K562 (cell line): ENCODE data around the gene LILRA5. TPM values are rescaled to one million over a fixed set of nuclear protein-coding genes. Genes with fewer than 3 reads are reported as not detected.

Source experiments
- ATAC-seq: fragments of 200-7000 bp; cut with Tn5 transposase; 3 replicates; pipeline ENCODE4 v1.9.1; 2020; ENCODE audit warnings: moderate library complexity
- BruUV-seq: library from RNA; stranded (reverse); fragments of 400-500 nt; replicated peaks from 2 replicates; lab custom pipeline; 2021; lab: Mats Ljungman, UMichigan
- CTCF ChIA-PET: fragments of 300-600 bp; formaldehyde crosslinking; extraction: SDS; loops from one replicate; lab custom pipeline; 2021; ENCODE audit warnings: low intra/inter-chr PET ratio; lab: Yijun Ruan, JAX
- POLR2A ChIA-PET: fragments of 300-600, 350-650 bp; sonication (Branson Sonifier 250); formaldehyde crosslinking; extraction: SDS; loops from one replicate; lab custom pipeline; 2021; ENCODE audit warnings: antibody characterized with exemption, inconsistent platforms; lab: Yijun Ruan, JAX
- DNase-seq, 4 experiments: peaks; one replicate each; pipeline versions ENCODE4 v3.0.0 to v3.0.0-alpha.2; 2011 to 2018; ENCODE audit warnings: low spot score in 3 of 4, mixed read lengths in 3 of 4; ENCODE audit errors: extremely low read depth in 1 of 4
- FAIRE-seq: peaks from 2 replicates; lab custom pipeline; 2011; peaks lifted over from hg19 to GRCh38; lab: Jason Lieb, UNC
- H2AFZ ChIP-seq: 2 replicates; pipeline ENCODE4 v1.6.0; 2011; ENCODE audit warnings: low read depth, low read length, control low read depth, inconsistent platforms
- H3K27ac ChIP-seq: fragments of 200-600 bp; 3 replicates; pipeline ENCODE4 v1.8.0; 2011; ENCODE audit warnings: low read depth, mild to moderate bottlenecking, control low read depth, inconsistent platforms, low read length, moderate library complexity, mixed read lengths; ENCODE audit errors: extremely low read depth
- H3K27me3 ChIP-seq, 2 experiments: fragments of 300-600 bp in 1 of 2; 2 replicates in 1 of 2; 3 replicates in 1 of 2; pipeline versions ENCODE4 v1.6.0 to v1.8.0; 2011; ENCODE audit warnings: inconsistent platforms in 2 of 2, low read length in 2 of 2, mild to moderate bottlenecking in 1 of 2, mixed read lengths in 1 of 2, moderate library complexity in 1 of 2; ENCODE audit not compliant: control insufficient read depth in 2 of 2, insufficient read depth in 2 of 2
- H3K36me3 ChIP-seq: fragments of 300-600 bp; 3 replicates; pipeline ENCODE4 v1.8.0; 2011; ENCODE audit warnings: mild to moderate bottlenecking, low read length, inconsistent platforms; ENCODE audit not compliant: control insufficient read depth, insufficient read depth
- H3K4me1 ChIP-seq, 2 experiments: fragments of 200-600 bp in 1 of 2; replicated peaks in 1 of 2; 2 replicates in 1 of 2; 3 replicates in 1 of 2; pipeline versions ENCODE4 v1.5.1 to v1.8.0; 2011; ENCODE audit warnings: inconsistent platforms in 2 of 2, low read length in 2 of 2, mild to moderate bottlenecking in 1 of 2, mixed read lengths in 1 of 2, moderate library complexity in 1 of 2; ENCODE audit not compliant: control insufficient read depth in 2 of 2, insufficient read depth in 2 of 2
- H3K4me2 ChIP-seq: 2 replicates; pipeline ENCODE4 v1.6.1; 2011; ENCODE audit warnings: low read length, control low read depth, inconsistent platforms, mixed read lengths; ENCODE audit not compliant: insufficient read depth
- H3K4me3 ChIP-seq: fragments of 200-600 bp; sonication (generic), shearing (Covaris generic); 2 replicates; pipeline ENCODE4 v1.5.1; 2016; ENCODE audit warnings: control low read depth, inconsistent platforms
- H3K79me2 ChIP-seq: fragments of 200-600 bp; 3 replicates; pipeline ENCODE4 v1.8.0; 2011; ENCODE audit warnings: low read length, inconsistent platforms; ENCODE audit not compliant: control insufficient read depth, insufficient read depth
- H3K9ac ChIP-seq, 2 experiments: 2 replicates each; pipeline versions ENCODE4 v1.6.0 to v1.6.1; 2011; ENCODE audit warnings: low read depth in 2 of 2, low read length in 2 of 2, control low read depth in 1 of 2, inconsistent platforms in 1 of 2, mild to moderate bottlenecking in 1 of 2, mixed read lengths in 1 of 2; ENCODE audit not compliant: insufficient read depth in 1 of 2
- H3K9me1 ChIP-seq: one replicate; pipeline ENCODE4 v1.6.0; 2011; ENCODE audit warnings: inconsistent platforms, mild to moderate bottlenecking, low read length, moderate library complexity; ENCODE audit not compliant: control insufficient read depth, insufficient read depth
- H3K9me3 ChIP-seq: replicated peaks from 2 replicates; pipeline ENCODE4 v1.5.1; 2011; ENCODE audit warnings: low read depth, low read length, inconsistent platforms; ENCODE audit not compliant: control insufficient read depth, insufficient read depth
- H4K20me1 ChIP-seq: replicated peaks from 2 replicates; pipeline ENCODE4 v1.6.1; 2011; ENCODE audit warnings: low read length, inconsistent platforms, mixed read lengths; ENCODE audit not compliant: control insufficient read depth, insufficient read depth
- CREB3L1 ChIP-seq: fragments of 450-650 bp; IDR thresholded peaks from 2 replicates; pipeline ENCODE4 v1.6.1; 2014; ENCODE audit warnings: low read depth, mild to moderate bottlenecking, moderate library complexity, borderline replicate concordance
- CTCF ChIP-seq, 3 experiments: IDR thresholded peaks in 2 of 3; conservative IDR thresholded peaks in 1 of 3; 2 replicates each; pipeline ENCODE4 v1.5.1; 2011 to 2012; ENCODE audit warnings: low read length in 3 of 3, mild to moderate bottlenecking in 3 of 3, control low read depth in 2 of 3, improper control_type of control experiment in 1 of 3, inconsistent platforms in 1 of 3, low read depth in 1 of 3, mixed read lengths in 1 of 3, moderate library complexity in 1 of 3; ENCODE audit not compliant: insufficient read depth in 2 of 3
- DEAF1 ChIP-seq: fragments of 450-650 bp; formaldehyde crosslinking; IDR thresholded peaks from 2 replicates; pipeline ENCODE4 v1.4.0; 2020; ENCODE audit warnings: mild to moderate bottlenecking, moderate library complexity
- DNMT1 ChIP-seq: fragments of 450-650 bp; IDR thresholded peaks from 2 replicates; pipeline ENCODE4 v1.6.1; 2016; ENCODE audit warnings: antibody characterized with exemption, mild to moderate bottlenecking
- PYGO2 ChIP-seq: fragments of 450-650 bp; IDR thresholded peaks from 2 replicates; pipeline ENCODE4 v1.6.1; 2016; ENCODE audit warnings: mild to moderate bottlenecking, missing genetic modification characterization, moderate library complexity, missing compliant biosample characterization
- RAD21 ChIP-seq, 2 experiments: fragments of 250-450 bp in 1 of 2; fragments of 450-650 bp in 1 of 2; sonication (Bioruptor Pico) in 1 of 2; formaldehyde crosslinking in 1 of 2; IDR thresholded peaks in 1 of 2; conservative IDR thresholded peaks in 1 of 2; 2 replicates each; pipeline versions ENCODE4 v1.4.0 to v1.8.0; 2020 to 2022; ENCODE audit warnings: mild to moderate bottlenecking in 2 of 2, moderate library complexity in 1 of 2
- WGBS: fragments of 100-300 bp; shearing (Covaris generic); methylation state at CpG from one replicate; pipeline ENCODE4 v1.1.6; 2016; ENCODE audit warnings: low coverage, mixed read lengths; ENCODE audit not compliant: insufficient coverage; ENCODE audit errors: missing lambda C conversion rate; 5-methylcytosine and 5-hydroxymethylcytosine counted together
- in situ Hi-C: fragments of 300-500 bp; cut with MboI; formaldehyde crosslinking; loops from 4 replicates; pipeline ENCODE4 v1.15.0; 2018; ENCODE audit warnings: inconsistent platforms, mixed read lengths
- intact Hi-C: fragments of 100-400 bp; cut with micrococcal nuclease; formaldehyde crosslinking; loops from 2 replicates; pipeline ENCODE4 v1.14.2; 2022
- polyA plus RNA-seq, 8 experiments: library from polyadenylated mRNA; depleted of rRNA in 4 of 8; stranded (reverse) in 5 of 8; unstranded in 3 of 8; fragments of >200 nt; fragmentation: Nextera tagmentation in 2 of 8; fragmentation: Illumina TruSeq in 1 of 8; extraction: Ambion mirVana in 2 of 8; extraction: Trizol in 1 of 8; gene quantifications; 2 replicates each; pipeline versions ENCODE4 v1.2.1 to v1.2.3, GENCODE V29; 2011 to 2014; ENCODE audit warnings: inconsistent platforms in 1 of 8, missing spikeins in 1 of 8
- total RNA-seq, 7 experiments: library from RNA; depleted of rRNA in 6 of 7; stranded (reverse); fragments of >200 nt in 6 of 7; fragmentation: Illumina TruSeq in 2 of 7; extraction: Trizol in 2 of 7; gene quantifications; 2 replicates each; pipeline versions ENCODE4 v1.2.1 to v1.2.3, GENCODE V29; 2011 to 2021; ENCODE audit warnings: low replicate concordance in 1 of 7

Gene LILRA5
- total and polyA plus RNA-seq, 9 of the 15 experiments (the other 6 are each of a cell fraction or from before 2014, with no cell fraction given), result not detected

GRCh38 chr19:54297759-54298305, 15.1 kb downstream of the LILRA5 start:
- Histone ChIP-seq H4K20me1 (0 out of 2 replicates have a peak, but pooled peaks cover 4% of the 10 kb centered on the region), H3K79me2 (no peaks in the 10 kb centered on the region), H3K4me2 (no peak overlapping the region), H2AFZ (no peak overlapping the region), H3K9me1 (no peaks in the 10 kb centered on the region), H3K36me3 (no peaks in the 10 kb centered on the region), H3K27ac (no peak overlapping the region), H3K9ac (no peak overlapping the region), H3K4me1 (no peaks in the 10 kb centered on the region), H3K9me3 (no peaks in the 10 kb centered on the region), H3K4me3 (no peak overlapping the region), H3K27me3 (peaks cover 4 to 32% of the 10 kb centered on the region in 2 experiments; a peak in 2 of 5 replicates)
- intact Hi-C loops, result no loop called here
- FAIRE-seq, result peak; percentile 6
- TF ChIP-seq DNMT1 (no peak), DEAF1 (CRISPR knock-in tag) (no peak), CTCF (IDR thresholded peaks at IDR 0.05 in 2 of 3, conservative IDR thresholded peaks at IDR 0.05 in 1 of 3; ENCODE audit: insufficient read depth in 2 of 3, low read depth in 1 of 3, low read length in 3 of 3) (peak; percentile 33 to 46 (median 37); a peak in 4 of 6 replicates), RAD21 (CRISPR knock-in tag; conservative IDR thresholded peaks at IDR 0.05 in 1 of 2, IDR thresholded peaks at IDR 0.05 in 1 of 2) (peak in 1 of 2 experiments; percentile 43; a peak in 2 of 4 replicates), PYGO2 (tag) (no peak), CREB3L1 (no peak)
- POLR2A ChIA-PET, result interaction anchor here (0.5 to 0.6 kb wide), 2 partner anchors 69 to 276 kb away, joined by 3 read pairs; partner anchors contain the start of gene LILRA2
- WGBS, result 1% methylated on average over 7 of the region's 7 CpGs
- ATAC-seq, result peak; percentile 74
- no TSS peak for BruUV-seq
- peak in 2 of 4 experiments; percentile 17 to 29 for DNase-seq
- in situ Hi-C loops, result loop anchor here (5.0 kb wide), 1 partner anchor 279 kb away; no protein-coding TSS in a partner anchor
- CTCF ChIA-PET, result no interaction called here
